Stimulated activated naive CD8-positive, alpha-beta T cell treated with anti-CD3 and anti-CD28 coated beads, Interleukin-15, Interleukin-2, amounts not matched to agents 100 U/mL and 50 U/mL, for 24 hours (primary cell): Measurements from ENCODE around the gene KDM4F.
"Not testable (repeated sequence)": the region's sequence is repeated elsewhere in the genome, so short reads cannot be mapped to it uniquely, and the experiment has no call there.

Source experiments
- ATAC-seq: fragments of 150-1000 bp; cut with Tn5 transposase; one replicate; pipeline ENCODE4 v1.10.0; 2021
- DNase-seq: peaks from one replicate; pipeline ENCODE4 v3.0.0; 2021

KDM4F gene

GRCh38 chr11:95049122-95049521 lies at the start of gene KDM4F:
KDM4F (plus strand) TSS chr11:95049422.
- not testable (repeated sequence) for ATAC-seq

GRCh38 chr11:95003716-95004115 lies 45.5 kb upstream of the KDM4F start:
- ATAC-seq (no peak), DNase-seq (no peak)

More at GRCh38 chr11:95049122-95049521, at the start of gene KDM4F:
- not testable (repeated sequence) for DNase-seq

- DNase-seq = no peak
- no peak for ATAC-seq
Observed at GRCh38 chr11:95005642-95006041, 43.6 kb upstream of the KDM4F start.

GRCh38 chr11:95011376-95011775 lies 37.8 kb upstream of the KDM4F start:
- DNase-seq (no peak), ATAC-seq (no peak)

- DNase-seq (no peak), ATAC-seq (no peak)
Observed at GRCh38 chr11:95014184-95014821, 34.9 kb upstream of the KDM4F start.

GRCh38 chr11:95016139-95016538 lies 33.1 kb upstream of the KDM4F start:
- no peak for DNase-seq
- no peak for ATAC-seq

GRCh38 chr11:95021468-95021867 lies 27.8 kb upstream of the KDM4F start:
- DNase-seq, ATAC-seq: not testable (repeated sequence)

- DNase-seq (no peak), ATAC-seq (no peak)
Observed at GRCh38 chr11:95024958-95025357, 24.3 kb upstream of the KDM4F start, which contains the start of gene KDM4E. KDM4E (plus strand) TSS chr11:95025258; CDS start chr11:95025558, 300 bp downstream.

GRCh38 chr11:95025594-95025993 lies 23.6 kb upstream of the KDM4F start:
- DNase-seq, ATAC-seq: not testable (repeated sequence)

- DNase-seq (no peak), ATAC-seq (no peak)
Observed at GRCh38 chr11:95028357-95028756, 20.9 kb upstream of the KDM4F start.

GRCh38 chr11:95033051-95033450 lies 16.2 kb upstream of the KDM4F start:
- ATAC-seq (no peak), DNase-seq (no peak)

GRCh38 chr11:95035316-95035715 lies 13.9 kb upstream of the KDM4F start:
- no peak for DNase-seq
- no peak for ATAC-seq

- not testable (repeated sequence) for DNase-seq
- peak; percentile 23 for ATAC-seq
Observed at GRCh38 chr11:95037356-95038035, 11.7 kb upstream of the KDM4F start.

- no peak for DNase-seq
Observed at GRCh38 chr11:95042239-95042638, 7.0 kb upstream of the KDM4F start.

GRCh38 chr11:95042906-95043305 lies 6.3 kb upstream of the KDM4F start:
- DNase-seq (no peak), ATAC-seq (no peak)

More at GRCh38 chr11:95042239-95042638, 7.0 kb upstream of the KDM4F start:
- no peak for ATAC-seq

GRCh38 chr11:95044010-95044409 lies 5.2 kb upstream of the KDM4F start:
- DNase-seq = no peak
- no peak for ATAC-seq

- DNase-seq = no peak
- ATAC-seq = no peak
Observed at GRCh38 chr11:95045812-95046211, 3.4 kb upstream of the KDM4F start.

- DNase-seq (no peak), ATAC-seq (no peak)
Observed at GRCh38 chr11:95050595-95051202, 1.5 kb downstream of the KDM4F start.

GRCh38 chr11:95054356-95054755 lies 5.1 kb downstream of the KDM4F start:
- ATAC-seq = no peak
- DNase-seq = no peak

- ATAC-seq = no peak
- DNase-seq = no peak
Observed at GRCh38 chr11:95055283-95055897, 6.2 kb downstream of the KDM4F start.

GRCh38 chr11:95057959-95058358 lies 8.7 kb downstream of the KDM4F start:
- DNase-seq (no peak), ATAC-seq (peak; percentile 9)

GRCh38 chr11:95058621-95059020 lies 9.4 kb downstream of the KDM4F start:
- DNase-seq = no peak
- ATAC-seq = no peak

GRCh38 chr11:95059046-95059445 lies 9.8 kb downstream of the KDM4F start:
- DNase-seq (no peak), ATAC-seq (no peak)
